Measurements from ENCODE around the gene APH1B.
"Not testable (repeated sequence)": the region's sequence is repeated elsewhere in the genome, so short reads cannot be mapped to it uniquely, and the experiment has no call there.

Gene APH1B

GRCh38 chr15:63236272-63236671 is 41.1 kb upstream of the APH1B start:
- H2AK5ac ChIP-seq (ENCODE audit: low read length, severe bottlenecking): no peak overlapping the region

DNA sequence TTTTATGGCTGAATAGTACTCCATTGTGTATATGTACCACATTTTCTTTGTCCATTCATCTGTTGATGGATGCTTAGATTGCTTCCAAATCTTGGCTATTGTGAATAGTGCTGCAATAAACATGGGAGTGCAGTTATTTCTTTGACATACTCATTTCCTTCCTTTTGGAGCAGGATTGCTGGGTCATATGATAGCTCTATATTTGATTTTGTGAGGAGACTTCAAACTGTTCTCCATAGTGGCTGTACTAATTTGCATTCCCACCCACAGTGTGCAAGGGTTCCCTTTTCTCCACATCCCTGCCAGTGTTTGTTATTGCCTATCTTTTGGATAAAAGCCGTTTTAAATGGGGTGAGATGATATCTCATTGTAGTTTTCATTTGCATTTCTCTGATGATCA is 40.3 kb upstream of the APH1B start:
- 100% methylated on average over 1 of the region's 1 CpG for WGBS
- not testable (repeated sequence) for H3K14ac ChIP-seq (ENCODE audit: low read length in 2 of 2); DNase-seq; H3K9ac ChIP-seq (ENCODE audit: low read length); H2BK120ac ChIP-seq (ENCODE audit: low read depth, low read length); H3K27ac ChIP-seq (ENCODE audit: low read length, poor library complexity, severe bottlenecking); H3K36me3 ChIP-seq (ENCODE audit: control insufficient read depth in 1 of 2, insufficient read depth in 2 of 2, low read depth in 1 of 2, low read length in 2 of 2); H3K27me3 ChIP-seq (ENCODE audit: control insufficient read depth in 1 of 2, insufficient read depth in 1 of 2, low read length in 2 of 2); H2AFZ ChIP-seq (ENCODE audit: low read depth, low read length); H2BK12ac ChIP-seq (ENCODE audit: low read length in 2 of 2); H3K4me2 ChIP-seq (ENCODE audit: low read length, poor library complexity, severe bottlenecking); H3K4ac ChIP-seq (ENCODE audit: low read depth in 1 of 2, low read length in 2 of 2); H2BK5ac ChIP-seq (ENCODE audit: low read depth, low read length, poor library complexity, severe bottlenecking); H3K9me3 ChIP-seq (ENCODE audit: control insufficient read depth, low read length); H4K8ac ChIP-seq (ENCODE audit: low read length); H4K91ac ChIP-seq (ENCODE audit: low read length); H3K4me3 ChIP-seq (ENCODE audit: insufficient read depth in 1 of 2, low read depth in 1 of 2, low read length in 2 of 2); H2BK15ac ChIP-seq (ENCODE audit: low read depth, poor library complexity, severe bottlenecking); H3K18ac ChIP-seq (ENCODE audit: low read depth in 1 of 2, low read length in 2 of 2); H3K23ac ChIP-seq (ENCODE audit: low read length in 2 of 2)
- H3K79me1 ChIP-seq (replicated peaks; ENCODE audit: low read length, poor library complexity, severe bottlenecking): peaks cover 13% of the 10 kb centered on the region
- H3K4me1 ChIP-seq (ENCODE audit: control insufficient read depth, insufficient read depth, low read depth, low read length): peaks cover 15% of the 10 kb centered on the region
- H2AK5ac ChIP-seq (ENCODE audit: low read length, severe bottlenecking): peak overlapping the region; percentile 88

More at GRCh38 chr15:63236272-63236671, 41.1 kb upstream of the APH1B start:
- H3K27ac ChIP-seq (ENCODE audit: low read length, poor library complexity, severe bottlenecking): no peak overlapping the region
- H3K23ac ChIP-seq (ENCODE audit: low read length in 2 of 2): no peak overlapping the region
- H2BK15ac ChIP-seq (ENCODE audit: low read depth, poor library complexity, severe bottlenecking): no peak overlapping the region
- no peak overlapping the region for H4K91ac ChIP-seq (ENCODE audit: low read length)
- no peak overlapping the region for H2BK12ac ChIP-seq (ENCODE audit: low read length in 2 of 2)
- no peaks in the 10 kb centered on the region for H3K27me3 ChIP-seq (ENCODE audit: control insufficient read depth in 1 of 2, insufficient read depth in 1 of 2, low read length in 2 of 2)
- no peak overlapping the region for H3K18ac ChIP-seq (ENCODE audit: low read depth in 1 of 2, low read length in 2 of 2)
- H3K4me1 ChIP-seq (ENCODE audit: control insufficient read depth, insufficient read depth, low read depth, low read length): peaks cover 15% of the 10 kb centered on the region
- H3K9ac ChIP-seq (ENCODE audit: low read length): no peak overlapping the region
- no peak overlapping the region for H2BK5ac ChIP-seq (ENCODE audit: low read depth, low read length, poor library complexity, severe bottlenecking)
- H3K4me2 ChIP-seq (ENCODE audit: low read length, poor library complexity, severe bottlenecking): no peak overlapping the region
- H3K9me3 ChIP-seq (ENCODE audit: control insufficient read depth, low read length): no peaks in the 10 kb centered on the region
- no peak overlapping the region for H3K4ac ChIP-seq (ENCODE audit: low read depth in 1 of 2, low read length in 2 of 2)
- no peak overlapping the region for H3K4me3 ChIP-seq (ENCODE audit: insufficient read depth in 1 of 2, low read depth in 1 of 2, low read length in 2 of 2)
- H4K8ac ChIP-seq (ENCODE audit: low read length): no peak overlapping the region
- DNase-seq: no peak
- no peak overlapping the region for H3K14ac ChIP-seq (ENCODE audit: low read length in 2 of 2)
- H2AFZ ChIP-seq (ENCODE audit: low read depth, low read length): no peak overlapping the region
- H3K79me1 ChIP-seq (replicated peaks; ENCODE audit: low read length, poor library complexity, severe bottlenecking): peaks cover 13% of the 10 kb centered on the region
- H3K36me3 ChIP-seq (ENCODE audit: control insufficient read depth in 1 of 2, insufficient read depth in 2 of 2, low read depth in 1 of 2, low read length in 2 of 2): peaks cover 0 to 4% of the 10 kb centered on the region in 2 experiments
- H2BK120ac ChIP-seq (ENCODE audit: low read depth, low read length): no peak overlapping the region

DNA sequence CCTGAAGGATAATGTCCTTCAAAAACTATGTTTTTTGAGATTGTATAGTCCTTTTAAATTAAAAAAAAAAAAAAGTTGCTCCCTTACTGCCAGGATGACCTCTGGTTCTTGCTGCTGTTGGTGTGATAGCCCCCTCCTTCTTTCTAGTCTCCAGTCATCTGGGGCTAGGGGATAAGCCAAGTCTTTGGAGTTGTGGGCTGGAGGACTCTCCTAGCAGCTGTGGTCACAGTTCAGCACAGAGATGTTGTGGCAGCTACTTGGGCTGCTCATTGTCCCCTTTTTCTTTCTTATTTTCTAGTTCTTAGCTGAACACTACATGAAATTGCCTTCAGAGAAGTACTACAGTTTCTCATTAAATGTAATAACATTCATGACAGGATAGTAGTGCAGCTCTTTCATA is 39.2 kb upstream of the APH1B start:
- no peak overlapping the region for H2BK15ac ChIP-seq (ENCODE audit: low read depth, poor library complexity, severe bottlenecking)
- no peak overlapping the region for H3K4ac ChIP-seq (ENCODE audit: low read depth in 1 of 2, low read length in 2 of 2)
- H2AK5ac ChIP-seq (ENCODE audit: low read length, severe bottlenecking): peak overlapping the region; percentile 94
- H3K4me2 ChIP-seq (ENCODE audit: low read length, poor library complexity, severe bottlenecking): no peak overlapping the region
- no peak for DNase-seq
- H2BK120ac ChIP-seq (ENCODE audit: low read depth, low read length): no peak overlapping the region
- no peak overlapping the region for H3K23ac ChIP-seq (ENCODE audit: low read length in 2 of 2)
- no peak overlapping the region for H2BK5ac ChIP-seq (ENCODE audit: low read depth, low read length, poor library complexity, severe bottlenecking)
- no peak overlapping the region for H3K14ac ChIP-seq (ENCODE audit: low read length in 2 of 2)
- H3K36me3 ChIP-seq (ENCODE audit: control insufficient read depth in 1 of 2, insufficient read depth in 2 of 2, low read depth in 1 of 2, low read length in 2 of 2): peaks cover 0 to 4% of the 10 kb centered on the region in 2 experiments
- H4K8ac ChIP-seq (ENCODE audit: low read length): no peak overlapping the region
- H2BK12ac ChIP-seq (ENCODE audit: low read length in 2 of 2): no peak overlapping the region
- no peak overlapping the region for H2AFZ ChIP-seq (ENCODE audit: low read depth, low read length)
- no peak overlapping the region for H4K91ac ChIP-seq (ENCODE audit: low read length)
- no peaks in the 10 kb centered on the region for H3K9me3 ChIP-seq (ENCODE audit: control insufficient read depth, low read length)
- peaks cover 14% of the 10 kb centered on the region for H3K4me1 ChIP-seq (ENCODE audit: control insufficient read depth, insufficient read depth, low read depth, low read length)
- H3K27ac ChIP-seq (ENCODE audit: low read length, poor library complexity, severe bottlenecking): peak overlapping the region; percentile 66
- H3K79me1 ChIP-seq (replicated peaks; ENCODE audit: low read length, poor library complexity, severe bottlenecking): peaks cover 17% of the 10 kb centered on the region
- H3K18ac ChIP-seq (ENCODE audit: low read depth in 1 of 2, low read length in 2 of 2): no peak overlapping the region
- H3K4me3 ChIP-seq (ENCODE audit: insufficient read depth in 1 of 2, low read depth in 1 of 2, low read length in 2 of 2): no peak overlapping the region
- no peaks in the 10 kb centered on the region for H3K27me3 ChIP-seq (ENCODE audit: control insufficient read depth in 1 of 2, insufficient read depth in 1 of 2, low read length in 2 of 2)
- H3K9ac ChIP-seq (ENCODE audit: low read length): no peak overlapping the region

- Histone ChIP-seq H3K18ac (ENCODE audit: low read depth in 1 of 2, low read length in 2 of 2) (no peak overlapping the region), H2AK5ac (ENCODE audit: low read length, severe bottlenecking) (no peak overlapping the region), H3K79me1 (replicated peaks; ENCODE audit: low read length, poor library complexity, severe bottlenecking) (peaks cover 19% of the 10 kb centered on the region), H3K4ac (ENCODE audit: low read depth in 1 of 2, low read length in 2 of 2) (no peak overlapping the region), H2BK12ac (ENCODE audit: low read length in 2 of 2) (no peak overlapping the region), H2AFZ (ENCODE audit: low read depth, low read length) (no peak overlapping the region), H3K27ac (ENCODE audit: low read length, poor library complexity, severe bottlenecking) (peak overlapping the region; percentile 49), H4K8ac (ENCODE audit: low read length) (no peak overlapping the region), H3K14ac (ENCODE audit: low read length in 2 of 2) (no peak overlapping the region), H2BK15ac (ENCODE audit: low read depth, poor library complexity, severe bottlenecking) (no peak overlapping the region), H3K4me3 (ENCODE audit: insufficient read depth in 1 of 2, low read depth in 1 of 2, low read length in 2 of 2) (no peak overlapping the region), H3K9ac (ENCODE audit: low read length) (peak overlapping the region; percentile 9), H4K91ac (ENCODE audit: low read length) (no peak overlapping the region), H3K27me3 (ENCODE audit: control insufficient read depth in 1 of 2, insufficient read depth in 1 of 2, low read length in 2 of 2) (no peaks in the 10 kb centered on the region), H3K4me1 (ENCODE audit: control insufficient read depth, insufficient read depth, low read depth, low read length) (peaks cover 14% of the 10 kb centered on the region), H3K4me2 (ENCODE audit: low read length, poor library complexity, severe bottlenecking) (no peak overlapping the region), H3K36me3 (ENCODE audit: control insufficient read depth in 1 of 2, insufficient read depth in 2 of 2, low read depth in 1 of 2, low read length in 2 of 2) (peaks cover 0 to 4% of the 10 kb centered on the region in 2 experiments), H3K23ac (ENCODE audit: low read length in 2 of 2) (no peak overlapping the region), H2BK5ac (ENCODE audit: low read depth, low read length, poor library complexity, severe bottlenecking) (no peak overlapping the region), H2BK120ac (ENCODE audit: low read depth, low read length) (no peak overlapping the region), H3K9me3 (ENCODE audit: control insufficient read depth, low read length) (no peaks in the 10 kb centered on the region)
- peak; percentile 49 for DNase-seq
- 92% methylated on average over 1 of the region's 1 CpG for WGBS
These were observed 38.6 kb upstream of the APH1B start for GRCh38 chr15:63238796-63239195.
